ENCODE measurements around the gene IFT88.

DNA sequence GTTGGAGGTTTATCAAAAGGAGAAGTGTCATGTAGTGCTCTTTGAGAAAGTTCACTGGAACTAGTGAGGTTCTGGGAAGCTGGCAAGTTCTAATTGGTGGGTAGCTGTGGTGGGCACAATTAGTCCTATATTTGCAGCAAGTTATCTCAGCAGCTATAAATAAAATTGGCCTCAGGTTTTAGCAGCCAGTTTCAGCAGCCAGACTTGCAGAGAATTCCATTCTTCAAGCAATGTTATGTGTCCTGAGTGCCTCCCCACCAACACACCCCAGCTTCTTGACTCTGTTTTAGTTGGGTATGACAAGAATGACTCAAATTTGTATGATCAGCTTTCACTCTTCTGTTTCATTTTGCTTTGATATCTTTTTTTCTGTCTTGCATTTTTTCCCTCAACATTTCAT lies 4.7 kb downstream of the IFT88 start:
- TF ChIP-seq TAF1 (IDR thresholded peaks at IDR 0.05; ENCODE audit: borderline replicate concordance, low read depth, low read length) (no peak), POLR2AphosphoS5 (IDR thresholded peaks at IDR 0.05; ENCODE audit: low read depth, low read length) (no peak)
